ENCODE results near the gene GREM1.
A peak's percentile ranks its signal among the peaks of the same experiment; 100 is the strongest.

Gene GREM1

GRCh38 chr15:32737304-32737703 lies 19.5 kb downstream of the GREM1 start:
- TF ChIP-seq REST (IDR thresholded peaks at IDR 0.05; ENCODE audit: insufficient read depth in 1 of 2, low read depth in 2 of 2, low read length in 2 of 2) (no peak), TAF1 (IDR thresholded peaks at IDR 0.05; ENCODE audit: borderline replicate concordance, insufficient read depth, low read length) (no peak), SIN3A (IDR thresholded peaks at IDR 0.05; ENCODE audit: borderline replicate concordance, insufficient read depth, low read length) (no peak), FOXP2 (optimal IDR thresholded peaks at IDR 0.05; ENCODE audit: borderline replicate concordance, extremely low read depth, extremely low read length, insufficient read depth) (no peak), POLR2AphosphoS5 (IDR thresholded peaks at IDR 0.05; ENCODE audit: low read depth, low read length) (no peak)

DNA sequence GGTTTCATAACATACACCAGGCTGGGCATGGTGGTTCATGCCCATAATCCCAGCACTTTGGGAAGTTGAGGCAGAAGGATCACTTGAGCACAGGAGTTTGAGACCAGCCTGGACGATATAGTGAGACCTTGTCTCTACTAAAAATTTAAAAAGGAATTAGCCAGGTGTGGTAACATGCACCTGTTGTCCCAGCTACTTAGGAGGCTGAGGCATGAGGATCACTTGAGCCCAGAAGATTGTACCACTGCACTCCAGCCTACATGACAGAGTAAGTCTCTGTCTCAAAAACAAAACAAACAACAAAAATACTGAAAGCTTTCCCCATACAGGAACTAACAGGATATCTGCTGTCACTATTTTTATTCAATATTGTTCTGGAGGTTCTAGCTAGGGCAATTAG lies 20.9 kb downstream of the GREM1 start:
- no peak for TF ChIP-seq SIN3A (IDR thresholded peaks at IDR 0.05; ENCODE audit: borderline replicate concordance, insufficient read depth, low read length)
- no peak for TF ChIP-seq FOXP2 (optimal IDR thresholded peaks at IDR 0.05; ENCODE audit: borderline replicate concordance, extremely low read depth, extremely low read length, insufficient read depth)
- TF ChIP-seq POLR2AphosphoS5 (IDR thresholded peaks at IDR 0.05; ENCODE audit: low read depth, low read length), result no peak
- no peak for TF ChIP-seq TAF1 (IDR thresholded peaks at IDR 0.05; ENCODE audit: borderline replicate concordance, insufficient read depth, low read length)
- no peak for TF ChIP-seq REST (IDR thresholded peaks at IDR 0.05; ENCODE audit: insufficient read depth in 1 of 2, low read depth in 2 of 2, low read length in 2 of 2)

- TF ChIP-seq FOXP2 (optimal IDR thresholded peaks at IDR 0.05; ENCODE audit: borderline replicate concordance, extremely low read depth, extremely low read length, insufficient read depth) (no peak), REST (IDR thresholded peaks at IDR 0.05; ENCODE audit: insufficient read depth in 1 of 2, low read depth in 2 of 2, low read length in 2 of 2) (no peak), POLR2AphosphoS5 (IDR thresholded peaks at IDR 0.05; ENCODE audit: low read depth, low read length) (no peak), SIN3A (IDR thresholded peaks at IDR 0.05; ENCODE audit: borderline replicate concordance, insufficient read depth, low read length) (no peak), TAF1 (IDR thresholded peaks at IDR 0.05; ENCODE audit: borderline replicate concordance, insufficient read depth, low read length) (no peak)
Observed at GRCh38 chr15:32739522-32740063, 21.8 kb downstream of the GREM1 start.

DNA sequence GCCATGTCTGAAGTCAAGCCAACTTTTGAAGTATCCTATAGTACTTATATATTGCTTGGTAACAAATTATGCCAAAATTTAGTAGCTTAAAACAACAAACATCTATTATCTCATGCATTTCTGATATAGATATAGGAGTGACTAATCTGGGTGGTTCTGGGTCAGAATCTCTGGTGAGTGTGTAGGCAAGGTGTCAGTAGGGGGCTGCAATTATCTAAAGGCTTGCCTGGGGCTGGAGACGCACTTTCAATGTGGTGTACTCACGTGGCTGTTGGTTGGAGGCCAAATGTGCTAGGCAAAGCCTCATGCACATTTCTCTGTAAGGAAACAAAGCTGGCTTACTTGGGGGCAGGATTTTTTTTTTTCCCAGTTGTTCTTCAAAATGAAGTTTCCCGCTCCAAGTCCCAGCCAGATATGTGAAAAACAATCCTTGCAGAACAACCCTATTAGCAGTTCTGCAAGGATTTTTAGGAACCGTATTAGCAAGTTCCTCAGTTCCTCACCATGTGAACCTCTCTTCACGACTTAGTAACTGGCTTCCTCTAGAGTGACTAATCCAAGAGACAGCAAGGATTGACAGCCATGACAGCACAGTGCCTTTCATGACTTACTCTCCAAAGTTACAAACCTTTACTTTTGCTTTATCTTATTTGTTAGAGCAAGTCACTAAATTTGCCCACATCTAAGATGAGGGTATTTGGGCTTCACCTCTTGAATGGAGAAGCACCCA lies 25.8 kb downstream of the GREM1 start:
- TF ChIP-seq TAF1 (IDR thresholded peaks at IDR 0.05; ENCODE audit: borderline replicate concordance, insufficient read depth, low read length), result no peak
- no peak for TF ChIP-seq REST (IDR thresholded peaks at IDR 0.05; ENCODE audit: insufficient read depth in 1 of 2, low read depth in 2 of 2, low read length in 2 of 2)
- TF ChIP-seq SIN3A (IDR thresholded peaks at IDR 0.05; ENCODE audit: borderline replicate concordance, insufficient read depth, low read length), result peak; percentile 52; the same call in 1 of the 2 replicates
